D721Med (cell line): ENCODE data around the gene PRKG1.
"Not testable (repeated sequence)": the region's sequence is repeated elsewhere in the genome, so short reads cannot be mapped to it uniquely, and the experiment has no call there.

ENCODE experiments used
- DNase-seq: peaks from one replicate; pipeline ENCODE4 v3.0.0; 2011; ENCODE audit warnings: low spot score; ENCODE audit not compliant: insufficient read length
- FAIRE-seq: peaks from 2 replicates; lab custom pipeline; 2011; peaks lifted over from hg19 to GRCh38; lab: Jason Lieb, UNC
- TF ChIP-seq, protein P1 (sequence below): IDR thresholded peaks from 2 replicates; pipeline ENCODE4 v1.5.1; 2012; ENCODE audit warnings: mild to moderate bottlenecking, control low read depth; ENCODE audit not compliant: insufficient read depth; ENCODE audit errors: missing control alignments

The PRKG1 gene

DNA sequence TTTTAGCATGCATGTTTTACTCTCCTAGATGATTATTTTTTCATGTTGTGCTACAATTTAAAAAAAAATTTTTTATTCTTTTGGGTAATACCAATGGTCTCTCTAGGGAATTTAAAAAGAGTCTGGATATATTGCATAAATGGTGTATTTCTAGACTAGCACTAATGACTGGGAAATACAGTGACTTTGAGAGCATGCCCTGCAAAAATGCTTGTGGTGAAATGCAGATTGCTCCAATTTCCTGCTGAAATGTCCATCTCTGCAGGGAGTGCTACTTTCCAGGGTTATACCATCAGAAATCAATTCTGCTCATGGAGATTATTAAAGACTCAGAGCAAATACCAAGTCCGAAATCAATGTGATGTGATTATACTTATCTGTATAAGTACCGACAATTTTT lies 186.1 kb downstream of the PRKG1 start:
- FAIRE-seq (no peak), DNase-seq (no peak)
- TF ChIP-seq, protein P1, sequence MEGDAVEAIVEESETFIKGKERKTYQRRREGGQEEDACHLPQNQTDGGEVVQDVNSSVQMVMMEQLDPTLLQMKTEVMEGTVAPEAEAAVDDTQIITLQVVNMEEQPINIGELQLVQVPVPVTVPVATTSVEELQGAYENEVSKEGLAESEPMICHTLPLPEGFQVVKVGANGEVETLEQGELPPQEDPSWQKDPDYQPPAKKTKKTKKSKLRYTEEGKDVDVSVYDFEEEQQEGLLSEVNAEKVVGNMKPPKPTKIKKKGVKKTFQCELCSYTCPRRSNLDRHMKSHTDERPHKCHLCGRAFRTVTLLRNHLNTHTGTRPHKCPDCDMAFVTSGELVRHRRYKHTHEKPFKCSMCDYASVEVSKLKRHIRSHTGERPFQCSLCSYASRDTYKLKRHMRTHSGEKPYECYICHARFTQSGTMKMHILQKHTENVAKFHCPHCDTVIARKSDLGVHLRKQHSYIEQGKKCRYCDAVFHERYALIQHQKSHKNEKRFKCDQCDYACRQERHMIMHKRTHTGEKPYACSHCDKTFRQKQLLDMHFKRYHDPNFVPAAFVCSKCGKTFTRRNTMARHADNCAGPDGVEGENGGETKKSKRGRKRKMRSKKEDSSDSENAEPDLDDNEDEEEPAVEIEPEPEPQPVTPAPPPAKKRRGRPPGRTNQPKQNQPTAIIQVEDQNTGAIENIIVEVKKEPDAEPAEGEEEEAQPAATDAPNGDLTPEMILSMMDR = no peak

DNA sequence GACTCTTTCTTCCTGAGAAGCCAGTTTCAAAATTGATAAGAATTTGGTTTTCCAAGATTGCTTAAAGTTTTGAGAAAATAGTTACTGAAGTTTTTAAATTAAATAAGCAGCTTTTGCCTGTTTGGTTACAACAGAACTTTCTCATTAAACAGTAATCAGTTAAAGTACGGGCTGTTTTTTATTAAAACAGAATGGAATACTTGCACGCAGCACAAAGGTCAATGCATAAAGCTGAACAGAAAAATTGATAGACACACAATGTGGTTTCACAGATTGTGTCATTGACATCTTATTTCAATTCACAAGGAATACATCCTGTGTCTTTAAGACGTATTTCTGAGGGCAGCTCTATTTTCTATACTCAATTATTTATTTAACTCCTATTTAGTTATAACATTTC lies 192.2 kb downstream of the PRKG1 start:
- TF ChIP-seq, protein P1 = no peak
- no peak for FAIRE-seq

DNA sequence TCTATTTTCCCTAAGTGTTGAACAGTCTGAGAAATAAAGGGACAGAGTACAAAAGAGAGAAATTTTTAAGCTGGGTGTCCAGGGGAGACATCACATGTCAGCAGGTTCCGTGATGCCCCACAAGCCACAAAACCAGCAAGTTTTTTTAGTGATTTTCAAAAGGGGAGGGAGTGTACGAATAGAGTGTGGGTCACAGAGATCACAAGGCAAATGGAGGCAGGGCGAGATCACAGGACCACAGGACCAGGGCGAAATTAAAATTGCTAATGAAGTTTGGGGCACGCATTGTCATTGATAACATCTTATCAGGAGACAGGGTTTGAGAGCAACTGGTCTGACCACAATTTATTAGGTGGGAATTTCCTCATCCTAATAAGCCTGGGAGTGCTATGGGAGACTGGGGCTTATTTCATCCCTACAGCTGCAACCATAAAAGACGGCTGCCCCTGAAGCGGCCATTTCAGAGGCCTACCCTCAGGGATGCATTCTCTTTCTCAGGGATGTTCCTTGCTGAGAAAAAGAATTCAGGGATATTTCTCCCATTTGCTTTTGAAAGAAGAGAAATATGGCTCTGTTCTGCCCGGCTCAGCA lies 193.8 kb downstream of the PRKG1 start:
- DNase-seq, FAIRE-seq: not testable (repeated sequence)

More for the DNA sequence above, 192.2 kb downstream of the PRKG1 start:
- no peak for DNase-seq

DNA sequence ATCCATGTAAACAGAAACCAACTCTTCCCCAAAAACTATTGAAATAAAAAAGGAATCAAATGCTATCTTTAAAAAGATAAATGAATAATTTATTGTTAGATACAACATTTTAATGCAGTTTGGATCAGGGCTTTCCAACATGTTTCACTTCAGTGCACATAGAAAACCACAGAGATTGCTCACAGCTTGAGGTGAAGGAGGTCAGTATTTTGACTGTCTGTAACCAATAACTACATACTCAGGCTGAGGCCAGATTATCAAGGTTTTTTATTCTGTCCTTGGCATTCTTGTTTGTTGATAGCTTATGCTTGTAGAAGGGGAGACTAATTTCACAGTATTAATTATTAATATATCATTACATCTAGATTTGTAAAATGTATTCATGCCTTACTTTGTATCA lies 195.5 kb downstream of the PRKG1 start:
- TF ChIP-seq, protein P1 = no peak
- FAIRE-seq = no peak
- no peak for DNase-seq

DNA sequence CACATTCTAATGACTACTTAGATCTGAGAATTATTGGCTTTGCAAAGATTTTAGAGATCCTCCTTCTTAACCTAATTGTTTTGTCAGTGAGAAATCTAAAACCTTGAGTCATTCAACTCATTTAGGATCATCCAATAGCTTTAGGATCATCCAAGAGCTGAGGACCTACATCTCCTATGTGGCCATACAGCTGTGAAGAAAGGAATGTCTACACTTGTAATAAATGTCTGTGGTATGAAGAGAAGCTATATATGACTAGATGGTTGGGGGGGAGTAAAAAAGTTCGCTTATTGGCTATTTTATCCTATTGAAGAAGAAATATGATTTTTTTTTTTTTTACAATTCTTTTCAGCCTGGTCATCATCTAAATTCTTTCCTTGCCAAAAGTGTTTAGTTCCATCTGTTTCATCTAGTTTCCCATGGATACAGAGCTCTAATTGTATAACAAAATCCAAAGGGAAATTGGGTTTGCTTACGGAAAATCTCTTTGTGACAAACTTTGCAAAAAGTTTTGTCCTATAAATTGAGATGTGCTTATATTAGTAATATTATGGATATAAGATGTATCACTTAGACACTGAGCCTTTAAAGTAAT lies 196.7 kb downstream of the PRKG1 start:
- TF ChIP-seq, protein P1 = no peak
- no peak for FAIRE-seq
- no peak for DNase-seq

DNA sequence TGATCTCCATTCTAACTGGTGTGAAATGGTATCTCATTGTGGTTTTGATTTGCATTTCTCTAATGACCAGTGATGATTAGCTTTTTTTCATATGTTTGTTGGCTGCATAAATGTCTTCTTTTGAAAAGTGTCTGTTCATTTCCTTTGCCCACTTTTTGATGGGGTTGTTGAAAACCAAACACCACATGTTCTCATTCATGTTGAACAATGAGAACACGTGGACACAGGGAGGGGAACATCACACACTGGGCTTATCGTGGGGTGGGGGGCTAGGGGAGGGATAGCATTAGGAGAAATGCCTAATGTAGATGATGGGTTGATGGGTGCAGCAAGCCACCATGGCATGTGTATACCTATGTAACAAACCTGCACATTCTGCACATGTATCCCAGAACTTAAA lies 197.8 kb downstream of the PRKG1 start:
- FAIRE-seq, DNase-seq: not testable (repeated sequence)

DNA sequence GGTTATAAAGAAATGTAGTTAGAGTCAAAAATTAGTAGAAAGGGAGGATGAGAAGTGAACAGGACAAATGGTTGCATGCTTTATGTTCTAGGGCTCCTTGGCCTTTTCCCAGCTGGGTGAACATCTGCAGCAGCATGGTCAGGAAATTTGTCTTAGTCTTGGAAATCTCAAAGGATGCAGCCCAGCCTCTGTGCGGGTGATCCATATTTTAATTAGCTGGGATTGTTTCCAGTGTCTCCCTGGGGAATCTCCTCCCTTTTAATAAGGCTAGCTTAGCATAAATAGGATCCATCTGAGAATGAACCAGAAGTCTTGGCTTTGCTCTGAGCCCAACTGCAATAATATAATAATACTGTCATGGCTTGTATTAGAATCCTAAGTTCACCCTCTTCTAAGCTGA lies 198.3 kb downstream of the PRKG1 start:
- FAIRE-seq (no peak), DNase-seq (no peak)
- TF ChIP-seq, protein P1 = no peak

DNA sequence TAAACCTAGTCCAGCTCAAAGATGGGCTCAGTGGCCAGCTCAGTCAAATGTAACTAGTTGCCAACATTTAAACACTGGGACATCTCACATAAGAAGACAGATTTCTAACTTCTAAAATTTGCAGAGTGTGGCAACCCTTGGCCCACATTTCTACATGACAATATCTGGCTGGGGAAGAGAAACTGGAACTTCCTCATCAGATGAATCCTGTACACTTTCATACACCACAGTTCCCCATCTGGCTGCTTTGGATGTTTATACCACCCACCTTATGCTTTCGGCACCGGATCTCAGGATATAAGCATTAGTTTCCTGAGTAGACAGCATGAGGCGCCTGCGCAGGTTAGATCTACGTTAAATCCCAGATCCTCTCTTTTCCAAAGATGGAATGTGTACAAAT lies 199.3 kb downstream of the PRKG1 start:
- FAIRE-seq = no peak
- no peak for DNase-seq
- TF ChIP-seq, protein P1 = no peak

DNA sequence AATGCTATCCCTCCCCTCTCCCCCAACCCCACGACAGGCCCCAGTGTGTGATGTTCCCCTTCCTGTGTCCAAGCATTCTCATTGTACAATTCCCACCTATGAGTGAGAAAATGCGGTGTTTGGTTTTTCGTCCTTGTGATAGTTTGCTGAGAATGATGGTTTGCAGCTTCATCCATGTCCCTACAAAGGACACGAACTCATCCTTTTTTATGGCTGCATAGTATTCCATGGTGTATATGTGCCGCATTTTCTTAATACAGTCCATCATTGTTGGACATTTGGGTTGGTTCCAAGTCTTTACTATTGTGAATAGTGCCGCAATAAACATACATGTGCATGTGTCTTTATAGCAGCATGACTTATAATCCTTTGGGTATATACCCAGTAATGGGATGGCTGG lies 201.8 kb downstream of the PRKG1 start:
- not testable (repeated sequence) for DNase-seq, FAIRE-seq

DNA sequence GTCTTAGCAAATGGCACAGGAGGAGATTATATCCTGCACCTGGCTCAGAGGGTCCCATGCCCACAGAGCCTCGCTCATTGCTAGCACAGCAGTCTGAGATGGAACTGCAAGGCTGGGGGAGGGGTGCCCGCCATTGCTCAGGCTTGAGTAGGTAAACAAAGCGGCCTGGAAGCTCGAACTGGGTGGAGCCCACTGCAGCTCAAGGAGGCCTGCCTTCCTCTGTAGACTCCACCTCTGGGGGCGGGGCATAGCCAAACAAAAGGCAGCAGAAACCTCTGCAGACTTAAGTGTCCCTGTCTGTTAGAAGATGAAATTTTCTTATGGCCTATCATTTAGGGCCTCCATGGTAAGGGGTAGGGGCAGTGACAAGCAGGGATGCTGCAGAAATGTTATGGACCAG lies 207.1 kb downstream of the PRKG1 start:
- DNase-seq, FAIRE-seq: not testable (repeated sequence)
